22Rv1 (cell line): ENCODE data around the gene CD300A.

Source experiments
- H3K27ac ChIP-seq: fragments of 450-650 bp; 2 replicates; pipeline ENCODE4 v1.5.1; 2017
- ZFX ChIP-seq: fragments of 450-650 bp; IDR thresholded peaks from 2 replicates; pipeline ENCODE4 v1.6.1; 2017; ENCODE audit warnings: antibody characterized with exemption, borderline replicate concordance
- TF ChIP-seq, protein P1 (sequence below): fragments of 450-650 bp; IDR thresholded peaks from 2 replicates; pipeline ENCODE4 v1.5.1; 2017; ENCODE audit warnings: mild to moderate bottlenecking

The CD300A gene

DNA sequence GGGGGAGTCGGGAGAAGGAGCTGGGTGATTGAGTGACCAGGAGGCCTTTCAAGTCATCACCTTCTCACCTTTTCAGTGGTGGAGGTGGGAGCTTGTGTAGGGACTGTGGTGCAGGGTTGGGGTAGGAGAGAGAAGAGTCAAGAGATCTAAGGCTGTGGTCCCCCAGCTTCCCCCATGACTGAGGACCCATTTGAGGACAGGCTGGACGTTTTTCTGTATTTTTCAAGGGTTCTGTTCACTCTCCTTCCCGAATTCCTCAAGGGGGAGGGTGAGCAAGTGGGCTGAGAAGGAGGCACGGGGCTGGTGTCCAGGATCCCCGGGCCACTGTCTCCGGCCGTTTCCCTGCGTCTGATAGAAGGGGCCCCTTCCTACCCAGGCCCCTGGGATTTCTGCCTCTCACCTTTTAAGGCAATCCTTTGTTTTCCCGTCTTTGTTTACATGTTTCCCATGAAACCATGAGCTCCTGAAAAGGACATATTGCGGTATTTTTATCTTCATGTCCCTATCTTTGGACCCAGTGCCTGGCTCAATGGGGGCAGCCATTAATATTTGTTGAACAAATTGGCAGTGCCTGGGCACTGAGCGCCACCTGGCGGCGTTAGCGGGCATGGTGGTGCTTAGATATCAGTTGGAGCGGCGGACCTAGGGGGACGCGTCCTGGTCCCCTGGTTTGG lies 9.2 kb upstream of the CD300A start:
- H3K27ac ChIP-seq, result no peak overlapping the region
- no peak for TF ChIP-seq ZFX
- TF ChIP-seq, protein P1, sequence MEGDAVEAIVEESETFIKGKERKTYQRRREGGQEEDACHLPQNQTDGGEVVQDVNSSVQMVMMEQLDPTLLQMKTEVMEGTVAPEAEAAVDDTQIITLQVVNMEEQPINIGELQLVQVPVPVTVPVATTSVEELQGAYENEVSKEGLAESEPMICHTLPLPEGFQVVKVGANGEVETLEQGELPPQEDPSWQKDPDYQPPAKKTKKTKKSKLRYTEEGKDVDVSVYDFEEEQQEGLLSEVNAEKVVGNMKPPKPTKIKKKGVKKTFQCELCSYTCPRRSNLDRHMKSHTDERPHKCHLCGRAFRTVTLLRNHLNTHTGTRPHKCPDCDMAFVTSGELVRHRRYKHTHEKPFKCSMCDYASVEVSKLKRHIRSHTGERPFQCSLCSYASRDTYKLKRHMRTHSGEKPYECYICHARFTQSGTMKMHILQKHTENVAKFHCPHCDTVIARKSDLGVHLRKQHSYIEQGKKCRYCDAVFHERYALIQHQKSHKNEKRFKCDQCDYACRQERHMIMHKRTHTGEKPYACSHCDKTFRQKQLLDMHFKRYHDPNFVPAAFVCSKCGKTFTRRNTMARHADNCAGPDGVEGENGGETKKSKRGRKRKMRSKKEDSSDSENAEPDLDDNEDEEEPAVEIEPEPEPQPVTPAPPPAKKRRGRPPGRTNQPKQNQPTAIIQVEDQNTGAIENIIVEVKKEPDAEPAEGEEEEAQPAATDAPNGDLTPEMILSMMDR, result peak; percentile 94

DNA sequence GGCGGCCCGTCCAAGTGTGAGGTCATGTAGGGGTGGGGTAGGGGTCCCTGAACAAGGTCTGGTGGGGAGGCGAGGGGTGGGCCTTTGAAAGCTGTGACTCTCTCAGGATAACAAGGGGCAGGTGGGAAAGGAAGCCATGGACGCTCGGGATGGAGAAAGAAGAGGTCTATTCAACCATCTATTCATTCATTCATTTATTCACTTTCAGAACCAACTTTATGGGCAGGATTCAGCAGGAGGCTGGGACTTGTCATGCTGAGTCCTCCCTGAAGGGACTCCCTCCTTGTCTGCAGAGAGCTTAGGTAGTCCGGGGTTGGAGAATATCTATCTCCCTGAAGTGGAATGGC lies 8.6 kb upstream of the CD300A start:
- H3K27ac ChIP-seq, result no peak overlapping the region
- TF ChIP-seq, protein P1, result peak; percentile 50
- TF ChIP-seq ZFX, result no peak

DNA sequence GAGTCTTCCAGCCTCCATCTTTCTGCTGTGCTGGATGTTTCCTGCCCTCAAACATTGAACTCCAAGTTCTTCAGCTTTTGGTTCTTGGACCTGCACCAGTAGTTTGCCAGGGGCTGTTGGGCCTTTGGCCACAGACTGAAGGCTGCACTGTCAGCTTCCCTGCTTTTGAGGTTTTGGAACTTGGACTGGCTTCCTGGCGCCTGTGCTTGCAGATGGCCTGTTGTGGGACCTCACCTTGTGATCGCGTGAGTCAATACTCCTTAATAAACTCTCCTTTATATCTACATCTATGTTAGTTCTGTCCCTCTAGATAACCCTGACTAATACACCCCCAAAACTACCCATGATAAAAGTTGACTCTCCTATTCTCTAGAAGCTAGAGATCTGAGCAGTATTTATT lies 7.6 kb upstream of the CD300A start:
- H3K27ac ChIP-seq, result no peak overlapping the region
- TF ChIP-seq, protein P1, result no peak
- no peak for TF ChIP-seq ZFX

DNA sequence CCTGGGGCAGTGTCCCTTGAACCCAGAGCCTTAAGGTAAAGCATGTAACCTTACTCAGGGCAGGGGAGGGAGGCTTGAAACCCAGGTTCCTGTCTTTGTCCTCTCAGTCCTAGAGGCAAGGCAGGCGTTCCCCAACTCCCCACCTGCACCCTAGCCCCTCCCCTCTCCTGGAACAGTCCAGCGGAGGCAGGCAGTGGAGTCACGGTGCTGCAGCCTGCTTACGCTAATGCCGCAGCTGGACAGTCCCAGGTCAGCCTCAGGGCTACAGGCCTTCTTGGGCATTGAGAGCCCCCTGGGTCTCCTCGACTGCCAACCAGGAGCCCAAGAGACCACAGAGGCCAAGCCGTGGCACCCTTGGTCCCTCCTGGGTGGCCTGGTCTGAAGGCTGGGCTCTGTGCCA lies 6.8 kb upstream of the CD300A start:
- no peak for TF ChIP-seq ZFX
- TF ChIP-seq, protein P1, result no peak
- no peak overlapping the region for H3K27ac ChIP-seq

DNA sequence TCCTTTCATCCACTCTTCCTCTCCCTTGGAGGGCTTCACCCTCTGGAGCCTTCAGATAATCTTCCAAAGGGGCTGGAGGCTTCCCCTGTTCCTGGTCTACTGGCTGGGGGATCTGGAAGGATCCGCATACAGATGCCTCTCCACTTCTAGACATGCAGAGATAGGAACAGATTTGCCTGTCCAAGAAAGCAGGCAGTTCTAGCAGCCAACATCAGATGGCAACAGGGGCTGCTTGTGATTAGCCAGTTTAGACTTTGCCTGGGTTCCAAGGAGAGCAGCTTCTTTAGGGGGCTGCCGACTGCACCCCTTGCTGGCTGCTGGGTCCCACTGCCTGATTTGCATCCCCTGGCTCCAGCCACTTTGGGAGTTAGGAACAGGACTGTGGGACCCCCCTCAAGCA lies 6.2 kb upstream of the CD300A start:
- no peak overlapping the region for H3K27ac ChIP-seq
- TF ChIP-seq ZFX, result no peak
- TF ChIP-seq, protein P1, result no peak

DNA sequence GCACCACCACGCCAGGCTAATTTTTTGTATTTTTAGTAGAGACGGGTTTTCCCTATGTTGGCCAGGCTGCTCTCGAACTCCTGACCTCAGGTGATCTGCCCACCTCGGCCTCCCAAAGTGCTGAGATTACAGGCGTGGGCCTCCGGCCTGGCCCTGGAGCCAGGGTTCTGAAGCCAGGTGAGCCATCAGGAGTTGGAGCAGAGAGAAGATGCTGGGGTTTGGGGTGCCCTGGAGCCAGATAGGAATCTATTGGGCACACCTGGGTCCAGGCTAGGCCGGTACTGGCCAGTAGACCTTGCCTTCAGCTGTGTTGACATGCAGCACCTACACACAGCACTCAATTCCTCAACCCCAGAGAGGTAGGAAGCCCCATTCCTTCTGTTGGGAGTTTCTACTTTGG lies 5.4 kb upstream of the CD300A start:
- no peak overlapping the region for H3K27ac ChIP-seq
- TF ChIP-seq ZFX, result no peak
- TF ChIP-seq, protein P1, result no peak

DNA sequence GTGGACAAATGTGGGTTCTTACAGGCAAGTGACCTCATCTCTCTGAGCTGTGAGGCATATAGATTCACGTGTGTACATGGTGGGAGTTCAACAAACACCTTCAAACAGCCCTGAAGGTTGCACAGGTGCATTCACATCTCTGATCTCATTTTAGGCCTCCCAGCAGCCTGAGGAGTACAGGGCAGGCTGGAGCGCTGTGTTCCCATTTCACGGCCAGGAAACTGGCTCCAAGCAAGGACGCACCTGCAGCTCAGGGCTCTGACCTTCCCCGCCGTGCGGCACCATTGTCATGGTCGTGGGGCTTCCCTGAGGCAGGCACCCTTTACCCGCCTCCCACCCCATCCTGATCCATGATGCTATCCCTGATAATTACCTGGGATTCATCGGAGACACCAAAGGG lies 4.8 kb upstream of the CD300A start:
- no peak overlapping the region for H3K27ac ChIP-seq
- TF ChIP-seq ZFX, result no peak
- TF ChIP-seq, protein P1, result no peak
